HG03520 (cell line): ENCODE results near the gene QPCTL.
"Not testable (repeated sequence)": the region's sequence is repeated elsewhere in the genome, so short reads cannot be mapped to it uniquely, and the experiment has no call there.

Experiments
- ATAC-seq: cut with Tn5 transposase; IDR thresholded peaks from one replicate; pipeline ENCODE4 v1.9.1; 2021; ENCODE audit warnings: mild to moderate bottlenecking, moderate library complexity; ENCODE audit not compliant: unreplicated experiment

QPCTL gene

DNA sequence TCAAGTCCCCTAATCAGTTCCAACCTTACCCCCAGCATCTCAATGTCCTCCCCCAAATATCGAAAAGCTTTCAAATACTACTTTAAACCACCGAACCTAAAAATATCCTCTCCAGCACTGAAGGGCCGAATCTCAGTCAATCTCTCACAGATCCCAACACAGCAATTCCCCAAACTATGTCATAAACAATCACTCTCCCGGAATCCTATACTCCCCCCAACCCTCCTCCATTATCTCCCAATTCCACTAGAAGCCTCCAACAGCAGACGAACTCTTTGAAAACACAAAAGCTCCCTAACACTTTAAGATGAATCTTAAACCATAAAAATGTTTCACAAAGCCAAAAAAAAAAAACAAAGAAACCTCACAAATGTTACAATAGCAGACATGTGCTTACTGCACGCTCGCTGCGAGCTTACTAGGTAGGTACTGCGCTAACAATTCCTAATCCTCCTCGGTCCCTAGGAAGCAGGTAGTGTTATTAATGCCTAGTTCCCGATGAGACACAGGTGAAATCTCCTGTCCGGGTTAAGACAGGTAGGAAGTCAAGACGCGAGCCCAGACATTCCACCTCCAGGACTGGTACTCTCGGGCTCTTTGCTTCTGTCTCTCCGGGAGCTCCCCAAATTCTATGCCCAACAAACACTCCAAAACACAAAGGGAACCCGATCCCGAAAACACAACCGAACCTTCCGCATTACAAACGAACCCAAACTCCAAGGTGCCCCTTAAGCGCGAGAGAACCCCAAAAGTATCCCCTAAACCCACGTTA, 24.1 kb downstream of the QPCTL start:
- no peak for ATAC-seq

GRCh38 chr19:45717131-45717982, 24.9 kb downstream of the QPCTL start:
- peak; percentile 92 for ATAC-seq

DNA sequence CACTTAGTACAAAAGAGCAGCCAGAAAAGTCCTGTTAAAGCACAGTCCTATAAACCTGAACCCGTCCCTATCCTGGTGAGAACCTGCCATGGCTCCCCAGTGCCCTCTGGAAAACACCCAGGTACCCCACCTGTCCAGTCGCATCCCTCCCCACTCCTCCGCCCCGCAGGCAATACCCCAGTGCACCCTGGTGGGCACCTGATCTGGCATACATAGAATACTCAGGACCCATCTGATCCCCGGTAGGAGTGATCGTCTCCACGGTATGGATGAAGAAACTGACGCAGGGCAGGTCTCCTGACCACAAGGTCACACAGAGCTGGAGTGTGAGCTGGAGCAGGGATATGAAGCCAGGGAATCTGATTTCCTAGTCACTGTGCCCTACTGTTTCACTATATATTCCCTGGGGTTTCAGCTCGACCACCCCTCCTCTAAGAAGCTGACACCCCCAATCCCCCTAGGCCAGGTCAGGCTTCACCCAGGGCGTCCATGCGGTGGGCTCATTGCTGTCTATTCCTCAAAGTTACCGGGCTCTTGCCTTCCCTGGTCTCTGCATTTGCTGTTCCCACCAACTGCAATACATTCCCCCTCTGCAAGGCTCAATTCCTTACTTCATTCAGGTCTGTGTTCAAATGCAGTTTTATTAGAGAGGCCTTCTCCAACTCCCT, 25.7 kb downstream of the QPCTL start:
- ATAC-seq: no peak

GRCh38 chr19:45720065-45720464, 27.6 kb downstream of the QPCTL start:
- not testable (repeated sequence) for ATAC-seq

DNA sequence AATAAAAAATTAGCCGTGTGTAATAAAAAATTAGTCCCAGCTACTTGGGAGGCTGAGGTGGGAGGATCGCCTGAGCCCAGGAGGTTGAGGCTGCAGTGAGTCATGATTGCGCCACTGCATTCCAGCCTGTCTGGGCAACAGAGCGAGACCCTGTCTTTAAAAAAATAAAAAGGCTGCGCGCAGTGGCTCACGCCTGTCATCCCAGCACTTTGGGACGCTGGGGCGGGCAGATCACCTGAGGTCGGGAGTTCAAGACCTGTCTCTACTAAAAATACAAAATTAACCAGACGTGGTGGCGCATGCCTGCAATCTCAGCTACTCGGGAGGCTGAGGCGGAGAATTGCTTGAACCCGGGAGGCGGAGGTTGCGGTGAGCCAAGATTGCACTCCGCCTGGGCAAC, 36.2 kb downstream of the QPCTL start:
- not testable (repeated sequence) for ATAC-seq

DNA sequence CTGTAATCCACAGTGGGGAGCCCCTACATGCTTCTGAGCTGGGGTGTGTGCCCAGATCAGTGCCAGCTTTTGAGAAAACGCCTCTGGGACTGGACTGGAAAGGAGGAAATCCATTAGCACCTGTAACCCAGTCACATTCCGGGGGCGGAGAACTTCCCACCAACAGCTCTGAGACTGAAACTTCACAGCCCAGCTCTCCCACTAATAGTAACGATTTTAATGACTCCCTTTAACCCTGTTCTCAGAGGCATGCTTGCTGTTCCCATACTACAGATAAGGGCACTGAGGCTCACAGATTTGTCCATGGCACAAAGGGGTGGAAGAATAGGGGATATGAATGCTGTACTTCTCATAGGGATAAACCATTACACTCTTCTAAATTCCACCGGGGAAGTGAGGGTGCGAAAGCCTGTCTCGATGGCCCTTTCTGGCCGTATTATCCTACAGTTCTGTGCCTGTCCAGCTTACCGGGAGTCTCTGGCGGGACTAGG, 37.4 kb downstream of the QPCTL start:
- no peak for ATAC-seq

DNA sequence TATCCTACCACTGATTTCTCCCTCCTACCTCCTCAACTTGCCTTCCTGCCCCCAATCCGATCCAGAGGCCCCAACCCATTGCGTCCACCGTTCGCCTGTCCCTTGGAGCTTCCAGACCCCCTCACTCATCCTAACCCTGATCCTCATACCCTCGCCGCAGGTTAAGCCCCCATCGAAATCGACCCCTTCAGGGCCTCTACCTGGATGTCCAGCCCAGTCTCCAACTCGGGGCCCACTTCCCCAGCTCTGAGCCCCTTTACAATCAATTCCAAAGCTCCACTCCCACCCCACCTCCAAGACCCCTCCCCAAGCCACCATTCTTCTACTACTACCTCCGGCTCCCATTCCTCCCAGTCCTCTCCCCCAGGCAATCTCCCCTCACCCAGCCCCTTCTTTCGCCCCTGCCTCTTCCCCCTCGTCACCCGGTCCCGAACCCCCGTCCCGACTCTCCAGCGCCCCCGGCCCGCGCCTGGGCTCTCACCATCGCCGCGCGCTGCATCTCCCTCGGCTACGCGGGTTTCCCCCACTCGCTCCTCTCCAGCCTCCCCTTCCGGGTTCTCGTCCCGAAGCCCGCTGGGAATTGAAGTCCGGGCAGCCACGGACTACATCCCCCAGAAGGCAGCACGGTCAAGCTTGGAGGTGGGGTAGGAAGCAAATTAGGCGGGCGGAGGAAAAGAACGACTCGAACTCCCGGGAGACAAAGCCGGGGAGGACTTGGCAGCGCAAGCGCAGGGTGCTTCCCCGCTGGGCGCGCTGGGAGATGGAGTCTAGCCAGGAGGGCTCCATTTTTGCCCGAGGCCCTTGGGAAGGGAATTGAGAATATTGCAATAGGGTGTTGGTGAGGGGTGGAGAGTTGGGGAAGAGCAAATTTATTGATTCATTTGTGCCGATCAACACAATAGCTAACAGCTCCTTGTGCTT, 38.2 kb downstream of the QPCTL start, which contains the start of gene FBXO46:
FBXO46 (minus strand) TSS at position 529 of the 921 bp plus-strand sequence. CDS start 17,401 bp downstream, outside the sequence.
- peak; percentile 85 for ATAC-seq

GRCh38 chr19:45733160-45733810, 40.8 kb downstream of the QPCTL start, which contains the start of gene MEIOSIN:
Gene MEIOSIN (plus strand): TSS chr19:45733439. CDS start chr19:45735377, 1,938 bp downstream.
- no peak for ATAC-seq

GRCh38 chr19:45739498-45740439, 47.3 kb downstream of the QPCTL start:
- no peak for ATAC-seq

GRCh38 chr19:45742969-45743368, 50.5 kb downstream of the QPCTL start:
- ATAC-seq: no peak

- ATAC-seq: no peak
These were observed 53.1 kb downstream of the QPCTL start for GRCh38 chr19:45745606-45746005.

- no peak for ATAC-seq
These were observed 54.4 kb downstream of the QPCTL start for GRCh38 chr19:45746866-45747265.

- no peak for ATAC-seq
These were observed 55.0 kb downstream of the QPCTL start for GRCh38 chr19:45747513-45747912.

DNA sequence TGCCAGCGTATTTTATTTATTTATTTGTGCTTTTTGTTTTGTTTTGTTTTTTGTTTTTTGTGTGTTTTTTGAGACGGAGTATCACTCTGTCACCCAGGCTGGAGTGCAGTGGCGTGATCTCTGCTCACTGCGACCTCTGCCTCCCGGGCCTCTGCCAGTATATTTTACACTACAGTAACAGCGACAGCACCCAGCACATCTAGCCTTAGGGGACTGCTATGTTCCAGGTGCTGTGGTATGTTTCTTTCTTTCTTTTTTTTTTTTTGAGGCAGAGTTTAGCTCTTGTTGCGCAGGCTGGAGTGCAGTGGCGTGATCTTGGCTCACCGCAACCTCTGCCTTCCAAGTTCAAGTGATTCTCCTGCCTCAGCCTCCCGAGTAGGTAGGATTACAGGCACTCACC, 59.0 kb downstream of the QPCTL start:
- ATAC-seq: not testable (repeated sequence)

GRCh38 chr19:45752639-45753038, 60.2 kb downstream of the QPCTL start:
- no peak for ATAC-seq

GRCh38 chr19:45753548-45753947, 61.1 kb downstream of the QPCTL start:
- ATAC-seq: no peak
